Mucosa of descending colon (tissue), 3 donors: ENCODE data around the gene PXDN. TPM values are rescaled to one million over a fixed set of nuclear protein-coding genes. Genes with fewer than 3 reads are reported as not detected.
A peak's percentile ranks its signal among the peaks of the same experiment; 100 is the strongest.

Experiments
- ATAC-seq: fragments of 200-7000 bp; cut with Tn5 transposase; one replicate; pipeline ENCODE4 v1.9.1; 2020; ENCODE audit warnings: mild to moderate bottlenecking, moderate library complexity
- DNase-seq, 3 donors: peaks; one replicate each; pipeline ENCODE4 v3.0.0-alpha.2; 2020
- H3K36me3 ChIP-seq: fragments of 200-600 bp; one replicate; pipeline ENCODE4 v1.8.0; 2021; ENCODE audit warnings: low read depth, mild to moderate bottlenecking
- H3K4me1 ChIP-seq: fragments of 200-600 bp; one replicate; pipeline ENCODE4 v1.8.0; 2021; ENCODE audit warnings: low read depth, mild to moderate bottlenecking
- H3K4me3 ChIP-seq: fragments of 200-600 bp; one replicate; pipeline ENCODE4 v1.8.0; 2021; ENCODE audit warnings: mild to moderate bottlenecking
- H3K9me3 ChIP-seq: fragments of 200-600 bp; one replicate; pipeline ENCODE4 v1.8.0; 2021; ENCODE audit warnings: mild to moderate bottlenecking
- CTCF ChIP-seq: fragments of 200-600 bp; IDR thresholded peaks from one replicate; pipeline ENCODE4 v1.8.0; 2022; ENCODE audit warnings: antibody characterized with exemption, mild to moderate bottlenecking
- intact Hi-C, 2 donors: fragments of 100-400 bp; cut with DNase I in 1 of 2; cut with micrococcal nuclease in 1 of 2; formaldehyde crosslinking; loops; one replicate each; pipeline versions ENCODE4 v1.11.0 to v1.11.1; 2022; cut with DNase I, micrococcal nuclease
- total RNA-seq, 3 donors: library from RNA; stranded (reverse); fragmentation: NEBNext Ultra II Directional in 2 of 3; extraction: Animal tissue kit (Norgen Biotek cat#: 25700) in 2 of 3; gene quantifications; one replicate each; pipeline versions ENCODE4 v1.2.1 to v1.2.4, GENCODE V29; 2021 to 2023
- donor health status: DM: no; HTN: no; CAD: no; lungs with moderate emphysema.
- donor health status: DM: no; HTN: no; CAD: no.
- donor health status: DM: no; HTN: yes; CAD: no.

The PXDN gene
- total RNA-seq, 3 donors from 2014 or later, result 9.3 to 52.4 (median 11.9) TPM

- ATAC-seq (no peak), DNase-seq (peak in 1 of 3 donors; percentile 1)
- intact Hi-C loops, result no loop called here
- H3K9me3 ChIP-seq, result no peaks in the 10 kb centered on the region
- no peak for TF ChIP-seq CTCF
- peaks cover 7% of the 10 kb centered on the region for H3K4me1 ChIP-seq
- no peak overlapping the region for H3K4me3 ChIP-seq
- H3K36me3 ChIP-seq, result no peaks in the 10 kb centered on the region
These were observed 95.8 kb downstream of the PXDN start for GRCh38 chr2:1648241-1649102.

GRCh38 chr2:1647417-1648240 is 96.7 kb downstream of the PXDN start:
- Histone ChIP-seq H3K9me3 (no peaks in the 10 kb centered on the region), H3K36me3 (no peaks in the 10 kb centered on the region), H3K4me1 (peaks cover 7% of the 10 kb centered on the region), H3K4me3 (no peak overlapping the region)
- no peak for ATAC-seq
- no peak for TF ChIP-seq CTCF
- peak in 1 of 3 donors; percentile 1 for DNase-seq
- intact Hi-C loops, result no loop called here

GRCh38 chr2:1645761-1646476 is 98.4 kb downstream of the PXDN start:
- DNase-seq (no peak), ATAC-seq (no peak)
- no peaks in the 10 kb centered on the region for H3K9me3 ChIP-seq

GRCh38 chr2:1644427-1644826 is 99.9 kb downstream of the PXDN start:
- Histone ChIP-seq H3K4me3 (no peak overlapping the region), H3K36me3 (no peaks in the 10 kb centered on the region), H3K9me3 (no peaks in the 10 kb centered on the region), H3K4me1 (no peaks in the 10 kb centered on the region)
- ATAC-seq (no peak), DNase-seq (peak in 1 of 3 donors; percentile 14)
- intact Hi-C loops, result no loop called here
- no peak for TF ChIP-seq CTCF

More at GRCh38 chr2:1645761-1646476, 98.4 kb downstream of the PXDN start:
- TF ChIP-seq CTCF, result no peak
- intact Hi-C loops, result no loop called here
- H3K4me1 ChIP-seq, result no peaks in the 10 kb centered on the region
- no peaks in the 10 kb centered on the region for H3K36me3 ChIP-seq
- H3K4me3 ChIP-seq, result no peak overlapping the region

- intact Hi-C loops, result no loop called here
- Histone ChIP-seq H3K36me3 (no peaks in the 10 kb centered on the region), H3K9me3 (no peaks in the 10 kb centered on the region), H3K4me1 (no peaks in the 10 kb centered on the region), H3K4me3 (no peak overlapping the region)
- DNase-seq (peak in 1 of 3 donors; percentile 23), ATAC-seq (no peak)
- TF ChIP-seq CTCF, result no peak
These were observed 101.2 kb downstream of the PXDN start for GRCh38 chr2:1642993-1643619.
